ENCODE results near the gene WNK1. TPM values are rescaled to one million over a fixed set of nuclear protein-coding genes. Genes with fewer than 3 reads are reported as not detected.

WNK1 gene
- total and polyA plus RNA-seq, 2 experiments from 2014 or later, result 110 to 145 TPM

DNA sequence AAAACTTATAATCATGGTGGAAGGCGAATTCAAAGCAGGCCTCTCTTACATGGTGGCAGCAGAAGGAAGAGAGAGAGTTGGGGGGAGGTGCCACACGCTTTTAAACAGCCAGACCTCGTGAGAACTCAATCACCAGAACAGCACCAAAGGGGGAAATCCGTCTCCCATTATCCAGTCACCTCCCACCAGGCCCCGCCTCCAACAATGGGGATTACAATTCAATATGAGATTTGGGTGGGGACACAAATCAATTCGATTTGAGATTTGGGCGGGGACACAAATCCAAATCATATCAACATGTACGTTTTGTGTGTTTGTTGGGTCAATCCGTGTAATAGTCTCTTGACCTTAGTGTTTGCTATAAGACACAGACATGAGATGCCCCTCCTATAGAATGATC lies 21.8 kb upstream of the WNK1 start:
- Histone ChIP-seq H3K9me3 (ENCODE audit: low read depth) (no peaks in the 10 kb centered on the region), H3K4me1 (ENCODE audit: low read depth) (no peaks in the 10 kb centered on the region), H3K27ac (no peak overlapping the region), H3K27me3 (no peaks in the 10 kb centered on the region), H3K4me3 (no peak overlapping the region), H3K36me3 (no peaks in the 10 kb centered on the region)
- TF ChIP-seq, protein P1, sequence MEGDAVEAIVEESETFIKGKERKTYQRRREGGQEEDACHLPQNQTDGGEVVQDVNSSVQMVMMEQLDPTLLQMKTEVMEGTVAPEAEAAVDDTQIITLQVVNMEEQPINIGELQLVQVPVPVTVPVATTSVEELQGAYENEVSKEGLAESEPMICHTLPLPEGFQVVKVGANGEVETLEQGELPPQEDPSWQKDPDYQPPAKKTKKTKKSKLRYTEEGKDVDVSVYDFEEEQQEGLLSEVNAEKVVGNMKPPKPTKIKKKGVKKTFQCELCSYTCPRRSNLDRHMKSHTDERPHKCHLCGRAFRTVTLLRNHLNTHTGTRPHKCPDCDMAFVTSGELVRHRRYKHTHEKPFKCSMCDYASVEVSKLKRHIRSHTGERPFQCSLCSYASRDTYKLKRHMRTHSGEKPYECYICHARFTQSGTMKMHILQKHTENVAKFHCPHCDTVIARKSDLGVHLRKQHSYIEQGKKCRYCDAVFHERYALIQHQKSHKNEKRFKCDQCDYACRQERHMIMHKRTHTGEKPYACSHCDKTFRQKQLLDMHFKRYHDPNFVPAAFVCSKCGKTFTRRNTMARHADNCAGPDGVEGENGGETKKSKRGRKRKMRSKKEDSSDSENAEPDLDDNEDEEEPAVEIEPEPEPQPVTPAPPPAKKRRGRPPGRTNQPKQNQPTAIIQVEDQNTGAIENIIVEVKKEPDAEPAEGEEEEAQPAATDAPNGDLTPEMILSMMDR (IDR thresholded peaks at IDR 0.05; ENCODE audit: low read depth, low read length), result no peak
- DNase-seq (ENCODE audit: low read depth in 1 of 2, low spot score in 1 of 2), result no peak

DNA sequence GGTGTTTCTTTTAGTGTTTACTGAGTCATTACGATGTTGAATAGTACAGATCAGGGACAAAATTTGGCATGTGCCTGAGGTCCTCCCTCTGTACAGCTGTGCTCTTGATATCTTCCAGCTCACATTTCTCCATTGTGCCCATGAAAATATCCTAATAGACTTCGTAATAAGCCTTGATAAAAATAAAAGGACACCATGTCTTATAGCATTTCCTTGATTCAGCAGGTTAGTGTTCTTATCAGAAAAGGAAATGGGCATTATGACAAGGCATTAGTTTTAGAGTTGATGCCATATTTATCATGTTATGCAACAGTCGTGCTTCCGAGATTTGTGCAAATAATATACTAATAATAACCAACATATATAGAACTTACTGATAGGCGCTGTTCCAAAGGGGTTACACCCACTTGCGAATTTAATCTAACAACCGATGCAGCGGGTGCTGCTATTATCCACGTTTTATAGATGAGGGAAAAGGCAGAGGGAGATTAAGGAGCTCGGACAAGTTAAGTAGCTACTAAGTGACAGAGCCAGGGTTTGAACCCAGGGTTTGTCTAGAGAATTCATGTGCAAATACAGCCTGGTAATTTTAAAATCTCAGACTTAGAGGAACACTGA lies 15.1 kb upstream of the WNK1 start:
- H3K27me3 ChIP-seq, result no peaks in the 10 kb centered on the region

DNA sequence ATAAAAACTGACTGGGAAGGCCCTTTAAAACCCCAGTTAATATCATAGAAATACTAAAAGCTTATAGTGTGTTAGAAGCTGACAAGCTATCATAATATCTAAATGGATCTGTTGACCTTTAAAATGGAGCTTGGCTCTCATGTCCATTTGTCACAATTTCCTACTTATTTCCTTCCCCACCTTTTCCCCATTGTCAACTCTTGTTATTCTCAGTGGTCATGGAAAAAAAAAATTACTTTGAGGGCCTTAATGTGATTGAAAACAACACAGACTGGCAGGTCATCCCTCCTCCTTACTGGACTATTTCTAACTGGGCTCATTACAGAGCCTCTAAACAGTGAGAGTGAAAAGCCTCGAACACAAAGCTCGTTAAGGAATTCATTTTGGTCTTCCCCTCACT lies 13.7 kb upstream of the WNK1 start:
- H3K4me3 ChIP-seq, result no peak overlapping the region
- H3K27ac ChIP-seq, result no peak overlapping the region
- no peaks in the 10 kb centered on the region for H3K27me3 ChIP-seq
- H3K4me1 ChIP-seq (ENCODE audit: low read depth), result peaks cover 7% of the 10 kb centered on the region
- TF ChIP-seq, protein P1 (IDR thresholded peaks at IDR 0.05; ENCODE audit: low read depth, low read length), result no peak
- no peaks in the 10 kb centered on the region for H3K36me3 ChIP-seq
- DNase-seq (ENCODE audit: low read depth in 1 of 2, low spot score in 1 of 2), result no peak
- H3K9me3 ChIP-seq (ENCODE audit: low read depth), result no peaks in the 10 kb centered on the region

More for the DNA sequence above, 15.1 kb upstream of the WNK1 start:
- TF ChIP-seq, protein P1 (IDR thresholded peaks at IDR 0.05; ENCODE audit: low read depth, low read length), result no peak
- Histone ChIP-seq H3K36me3 (no peaks in the 10 kb centered on the region), H3K27ac (no peak overlapping the region), H3K4me3 (no peak overlapping the region), H3K9me3 (ENCODE audit: low read depth) (no peaks in the 10 kb centered on the region), H3K4me1 (ENCODE audit: low read depth) (peaks cover 7% of the 10 kb centered on the region)
- DNase-seq (ENCODE audit: low read depth in 1 of 2, low spot score in 1 of 2), result no peak

DNA sequence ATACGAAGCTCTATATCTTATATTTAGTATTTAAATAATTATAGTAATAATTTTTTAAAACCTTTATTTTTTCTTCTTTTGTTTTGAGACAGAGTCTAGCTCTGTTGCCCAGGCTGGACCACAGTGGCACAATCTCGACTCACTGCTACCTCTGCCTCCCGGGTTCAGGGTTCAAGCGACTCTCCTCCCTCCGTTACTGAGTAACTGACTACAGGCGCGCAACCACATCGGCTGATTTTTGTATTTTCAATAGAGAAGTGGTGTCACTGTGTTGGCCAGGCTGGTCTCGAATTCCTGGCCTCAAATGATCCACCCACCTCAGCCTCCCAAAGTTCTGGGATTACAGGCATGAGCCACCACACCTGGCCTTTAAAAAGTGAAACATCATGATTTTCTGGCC lies 13.0 kb upstream of the WNK1 start:
- Histone ChIP-seq H3K27ac (no peak overlapping the region), H3K9me3 (ENCODE audit: low read depth) (no peaks in the 10 kb centered on the region), H3K4me1 (ENCODE audit: low read depth) (peaks cover 7% of the 10 kb centered on the region), H3K27me3 (no peaks in the 10 kb centered on the region), H3K36me3 (no peaks in the 10 kb centered on the region), H3K4me3 (no peak overlapping the region)
- TF ChIP-seq, protein P1 (IDR thresholded peaks at IDR 0.05; ENCODE audit: low read depth, low read length), result no peak
- no peak for DNase-seq (ENCODE audit: low read depth in 1 of 2, low spot score in 1 of 2)

DNA sequence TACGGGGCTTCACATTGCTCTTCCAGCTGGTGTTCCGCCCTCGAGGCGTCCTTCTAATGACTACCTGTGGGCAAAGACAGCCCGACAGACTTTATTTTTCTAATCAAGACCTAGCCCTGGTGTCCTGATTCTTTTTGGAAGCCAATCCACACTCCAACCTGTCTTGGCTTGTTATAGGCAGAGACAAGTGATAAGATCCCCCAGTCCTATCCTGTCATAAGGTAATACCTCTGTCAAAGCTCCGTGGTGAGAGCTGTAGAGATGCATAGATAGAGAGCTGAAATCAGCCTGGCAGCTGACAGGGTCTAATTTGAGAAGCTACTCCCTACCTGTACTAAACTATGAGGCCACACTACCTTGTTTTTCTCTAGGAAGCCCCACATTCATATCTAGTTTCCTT lies 11.5 kb upstream of the WNK1 start:
- Histone ChIP-seq H3K4me1 (ENCODE audit: low read depth) (peaks cover 7% of the 10 kb centered on the region), H3K9me3 (ENCODE audit: low read depth) (no peaks in the 10 kb centered on the region), H3K27me3 (no peaks in the 10 kb centered on the region), H3K27ac (peak overlapping the region; percentile 34), H3K36me3 (no peaks in the 10 kb centered on the region), H3K4me3 (no peak overlapping the region)
- no peak for DNase-seq (ENCODE audit: low read depth in 1 of 2, low spot score in 1 of 2)
- TF ChIP-seq, protein P1 (IDR thresholded peaks at IDR 0.05; ENCODE audit: low read depth, low read length), result no peak

All from cardiac muscle cell (in vitro differentiated cells and primary cell).